ENCODE data around the gene RIMBP2.

RIMBP2 gene

GRCh38 chr12:130480231-130480630 is 235.9 kb downstream of the RIMBP2 start:
- Histone ChIP-seq H3F3A (ENCODE audit: insufficient read depth, low read length) (no peaks in the 10 kb centered on the region), H3K79me2 (ENCODE audit: insufficient read depth, low read length) (no peaks in the 10 kb centered on the region), H3K9me3 (ENCODE audit: low read length) (no peaks in the 10 kb centered on the region), H3K4me3 (ENCODE audit: low read depth, low read length, poor library complexity, severe bottlenecking) (no peak overlapping the region), H3K27me3 (ENCODE audit: insufficient read depth, low read length) (0 out of 2 replicates have a peak, but pooled peaks cover 3% of the 10 kb centered on the region), H3K9ac (ENCODE audit: low read length) (no peak overlapping the region), H2AFZ (ENCODE audit: low read length) (no peak overlapping the region), H3K27ac (ENCODE audit: low read depth, low read length, poor library complexity, severe bottlenecking) (no peak overlapping the region), H3K36me3 (ENCODE audit: insufficient read depth, low read length) (no peaks in the 10 kb centered on the region), H4K20me1 (ENCODE audit: insufficient read depth, low read length) (no peaks in the 10 kb centered on the region), H3K4me1 (ENCODE audit: insufficient read depth, low read length, severe bottlenecking) (no peaks in the 10 kb centered on the region), H3K4me2 (ENCODE audit: low read length) (no peak overlapping the region), H3K9me2 (ENCODE audit: low read depth, low read length) (no peaks in the 10 kb centered on the region)
- TF ChIP-seq EZH2 (IDR thresholded peaks at IDR 0.05; ENCODE audit: borderline replicate concordance, low read length) (no peak), CTCF (IDR thresholded peaks at IDR 0.05; ENCODE audit: low read length) (no peak)

- no peaks in the 10 kb centered on the region for H3K79me2 ChIP-seq (ENCODE audit: insufficient read depth, low read length)
- no peaks in the 10 kb centered on the region for H3K9me2 ChIP-seq (ENCODE audit: low read depth, low read length)
- no peak overlapping the region for H3K4me2 ChIP-seq (ENCODE audit: low read length)
- no peaks in the 10 kb centered on the region for H3K9me3 ChIP-seq (ENCODE audit: low read length)
- H2AFZ ChIP-seq (ENCODE audit: low read length): no peak overlapping the region
- H3K4me1 ChIP-seq (ENCODE audit: insufficient read depth, low read length, severe bottlenecking): no peaks in the 10 kb centered on the region
- no peak for TF ChIP-seq EZH2 (IDR thresholded peaks at IDR 0.05; ENCODE audit: borderline replicate concordance, low read length)
- no peaks in the 10 kb centered on the region for H3K36me3 ChIP-seq (ENCODE audit: insufficient read depth, low read length)
- H3K4me3 ChIP-seq (ENCODE audit: low read depth, low read length, poor library complexity, severe bottlenecking): no peak overlapping the region
- H3F3A ChIP-seq (ENCODE audit: insufficient read depth, low read length): no peaks in the 10 kb centered on the region
- no peak overlapping the region for H3K9ac ChIP-seq (ENCODE audit: low read length)
- no peak overlapping the region for H3K27ac ChIP-seq (ENCODE audit: low read depth, low read length, poor library complexity, severe bottlenecking)
- H4K20me1 ChIP-seq (ENCODE audit: insufficient read depth, low read length): no peaks in the 10 kb centered on the region
- H3K27me3 ChIP-seq (ENCODE audit: insufficient read depth, low read length): 0 out of 2 replicates have a peak, but pooled peaks cover 3% of the 10 kb centered on the region
Measured at GRCh38 chr12:130479401-130480125, 236.5 kb downstream of the RIMBP2 start.

- Histone ChIP-seq H3F3A (ENCODE audit: insufficient read depth, low read length) (no peaks in the 10 kb centered on the region), H3K79me2 (ENCODE audit: insufficient read depth, low read length) (no peaks in the 10 kb centered on the region), H3K4me3 (ENCODE audit: low read depth, low read length, poor library complexity, severe bottlenecking) (no peak overlapping the region), H3K9me2 (ENCODE audit: low read depth, low read length) (no peaks in the 10 kb centered on the region), H3K27ac (ENCODE audit: low read depth, low read length, poor library complexity, severe bottlenecking) (no peak overlapping the region), H3K9ac (ENCODE audit: low read length) (no peak overlapping the region), H3K4me2 (ENCODE audit: low read length) (no peak overlapping the region), H3K4me1 (ENCODE audit: insufficient read depth, low read length, severe bottlenecking) (no peaks in the 10 kb centered on the region), H2AFZ (ENCODE audit: low read length) (no peak overlapping the region), H3K9me3 (ENCODE audit: low read length) (no peaks in the 10 kb centered on the region), H3K27me3 (ENCODE audit: insufficient read depth, low read length) (0 out of 2 replicates have a peak, but pooled peaks cover 3% of the 10 kb centered on the region), H3K36me3 (ENCODE audit: insufficient read depth, low read length) (no peaks in the 10 kb centered on the region), H4K20me1 (ENCODE audit: insufficient read depth, low read length) (no peaks in the 10 kb centered on the region)
- TF ChIP-seq EZH2 (IDR thresholded peaks at IDR 0.05; ENCODE audit: borderline replicate concordance, low read length): no peak
Measured at GRCh38 chr12:130478786-130479185, 237.3 kb downstream of the RIMBP2 start.

GRCh38 chr12:130477701-130478100 is 238.4 kb downstream of the RIMBP2 start:
- H4K20me1 ChIP-seq (ENCODE audit: insufficient read depth, low read length): no peaks in the 10 kb centered on the region
- no peaks in the 10 kb centered on the region for H3K4me1 ChIP-seq (ENCODE audit: insufficient read depth, low read length, severe bottlenecking)
- no peak for TF ChIP-seq CTCF (IDR thresholded peaks at IDR 0.05; ENCODE audit: low read length)
- no peak for TF ChIP-seq EZH2 (IDR thresholded peaks at IDR 0.05; ENCODE audit: borderline replicate concordance, low read length)
- H3K9me2 ChIP-seq (ENCODE audit: low read depth, low read length): no peaks in the 10 kb centered on the region
- H3K36me3 ChIP-seq (ENCODE audit: insufficient read depth, low read length): no peaks in the 10 kb centered on the region
- 0 out of 2 replicates have a peak, but pooled peaks cover 3% of the 10 kb centered on the region for H3K27me3 ChIP-seq (ENCODE audit: insufficient read depth, low read length)
- H3K79me2 ChIP-seq (ENCODE audit: insufficient read depth, low read length): no peaks in the 10 kb centered on the region
- H3F3A ChIP-seq (ENCODE audit: insufficient read depth, low read length): no peaks in the 10 kb centered on the region
- no peak overlapping the region for H3K4me2 ChIP-seq (ENCODE audit: low read length)
- H2AFZ ChIP-seq (ENCODE audit: low read length): no peak overlapping the region
- no peaks in the 10 kb centered on the region for H3K9me3 ChIP-seq (ENCODE audit: low read length)
- H3K4me3 ChIP-seq (ENCODE audit: low read depth, low read length, poor library complexity, severe bottlenecking): no peak overlapping the region
- no peak overlapping the region for H3K9ac ChIP-seq (ENCODE audit: low read length)
- H3K27ac ChIP-seq (ENCODE audit: low read depth, low read length, poor library complexity, severe bottlenecking): no peak overlapping the region
